Karpas-422 (cell line): Measurements from ENCODE around the gene KRT38. TPM values are rescaled to one million over a fixed set of nuclear protein-coding genes. Genes with fewer than 3 reads are reported as not detected.

Experiments
- DNase-seq: peaks from one replicate; pipeline ENCODE4 v3.0.0-alpha.2; 2015
- H2AFZ ChIP-seq: fragments of 200-600 bp; sonication (generic); 2 replicates; pipeline ENCODE4 v1.6.1; 2014; ENCODE audit warnings: antibody characterized with exemption, low read length, mixed read lengths
- H3K27ac ChIP-seq: fragments of 200-600 bp; sonication (generic); 2 replicates; pipeline ENCODE4 v1.5.1; 2014; ENCODE audit warnings: mild to moderate bottlenecking, low read length, moderate library complexity
- H3K27me3 ChIP-seq: fragments of 200-600 bp; sonication (generic); 2 replicates; pipeline ENCODE4 v1.6.1; 2014; ENCODE audit warnings: low read length, mixed read lengths
- H3K36me3 ChIP-seq: fragments of 200-600 bp; sonication (generic); 2 replicates; pipeline ENCODE4 v1.6.1; 2014; ENCODE audit warnings: low read length, mixed read lengths; ENCODE audit not compliant: insufficient read depth
- H3K4me1 ChIP-seq: fragments of 200-600 bp; sonication (generic); 2 replicates; pipeline ENCODE4 v1.6.1; 2014; ENCODE audit warnings: mild to moderate bottlenecking, low read length, mixed read lengths
- H3K4me2 ChIP-seq: fragments of 200-600 bp; sonication (generic); 2 replicates; pipeline ENCODE4 v1.6.1; 2014; ENCODE audit warnings: low read length, low read depth, mild to moderate bottlenecking; ENCODE audit not compliant: poor library complexity, severe bottlenecking
- H3K4me3 ChIP-seq: fragments of 200-600 bp; sonication (generic); 2 replicates; pipeline ENCODE4 v1.5.1; 2014; ENCODE audit warnings: mild to moderate bottlenecking, antibody characterized with exemption, low read length, mixed read lengths
- H3K79me2 ChIP-seq: fragments of 200-600 bp; sonication (generic); 2 replicates; pipeline ENCODE4 v1.6.1; 2014; ENCODE audit warnings: mild to moderate bottlenecking, low read length, mixed read lengths
- H3K9ac ChIP-seq: fragments of 200-600 bp; sonication (generic); 2 replicates; pipeline ENCODE4 v1.6.0; 2014; ENCODE audit warnings: low read length
- H3K9me2 ChIP-seq: fragments of 200-600 bp; sonication (generic), shearing (Covaris generic); replicated peaks from 2 replicates; pipeline ENCODE4 v1.6.0; 2014; ENCODE audit warnings: mild to moderate bottlenecking, low read length, moderate library complexity; ENCODE audit not compliant: insufficient read depth
- H3K9me3 ChIP-seq: fragments of 300-700, 200-600 bp; sonication (generic); 2 replicates; pipeline ENCODE4 v1.6.1; 2014; ENCODE audit warnings: low read length, mixed read lengths
- H4K20me1 ChIP-seq: fragments of 200-600 bp; sonication (generic); 2 replicates; pipeline ENCODE4 v1.6.1; 2014; ENCODE audit warnings: mild to moderate bottlenecking, antibody characterized with exemption, low read length, low read depth; ENCODE audit not compliant: insufficient read depth
- total RNA-seq: library from RNA; depleted of rRNA; stranded (reverse); fragments of >200 nt; shearing (Covaris generic); gene quantifications from 2 replicates; pipeline ENCODE4 v1.2.3, GENCODE V29; 2014; ENCODE audit warnings: low replicate concordance

The KRT38 gene
- total RNA-seq, 1 experiment from 2014 or later, result not detected

GRCh38 chr17:41481036-41481435 is 40.3 kb upstream of the KRT38 start, which contains the start of gene KRT35:
Gene KRT35, minus strand, starts transcription at chr17:41481151. Its CDS starts 54 bp downstream, at chr17:41481097.
- Histone ChIP-seq H4K20me1 (no peaks in the 10 kb centered on the region), H3K9me3 (no peaks in the 10 kb centered on the region), H3K9ac (no peak within 1 kb of the TSS), H3K4me3 (no peak within 1 kb of the TSS), H2AFZ (no peak within 1 kb of the TSS), H3K4me2 (no peak within 1 kb of the TSS), H3K27me3 (no peaks in the 10 kb centered on the region), H3K9me2 (no peaks in the 10 kb centered on the region), H3K27ac (no peak within 1 kb of the TSS), H3K36me3 (no peaks in the 10 kb centered on the region), H3K4me1 (no peaks in the 10 kb centered on the region), H3K79me2 (no peaks in the 10 kb centered on the region)
- no peak for DNase-seq

DNA sequence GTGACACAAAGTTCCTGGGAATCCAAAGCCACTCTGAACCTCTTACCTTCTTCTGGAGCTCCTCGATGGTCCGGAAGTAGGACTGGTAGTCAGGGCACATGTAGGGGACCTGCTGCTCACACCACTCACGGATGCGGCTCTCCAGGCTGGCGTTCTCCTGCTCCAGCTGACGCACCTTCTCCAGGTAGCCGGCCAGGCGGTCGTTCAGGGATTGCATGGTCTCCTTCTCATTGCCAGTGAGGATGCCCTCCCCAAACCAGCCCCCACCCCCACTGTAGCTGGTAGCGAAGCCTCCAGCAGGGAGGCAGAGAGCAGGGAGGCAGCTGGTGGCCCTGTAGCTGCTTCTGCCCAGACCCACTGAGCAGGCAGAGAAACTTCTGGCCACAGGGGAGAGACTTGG is 39.8 kb upstream of the KRT38 start:
- Histone ChIP-seq H3K27ac (no peak overlapping the region), H3K27me3 (no peaks in the 10 kb centered on the region; the same call in 1 of the 2 replicates), H3K79me2 (no peaks in the 10 kb centered on the region), H3K4me3 (no peak overlapping the region), H2AFZ (no peak overlapping the region), H3K9me3 (no peaks in the 10 kb centered on the region), H3K9ac (no peak overlapping the region), H4K20me1 (no peaks in the 10 kb centered on the region), H3K36me3 (no peaks in the 10 kb centered on the region), H3K4me1 (no peaks in the 10 kb centered on the region), H3K9me2 (no peaks in the 10 kb centered on the region), H3K4me2 (no peak overlapping the region)
- DNase-seq, result no peak

GRCh38 chr17:41480136-41480535 is 39.4 kb upstream of the KRT38 start:
- H3K4me1 ChIP-seq, result no peaks in the 10 kb centered on the region
- no peak overlapping the region for H3K27ac ChIP-seq
- DNase-seq, result no peak
- H3K4me3 ChIP-seq, result no peak overlapping the region
- H3K36me3 ChIP-seq, result no peaks in the 10 kb centered on the region
- H3K79me2 ChIP-seq, result no peaks in the 10 kb centered on the region
- no peaks in the 10 kb centered on the region for H4K20me1 ChIP-seq
- no peak overlapping the region for H3K9ac ChIP-seq
- no peaks in the 10 kb centered on the region for H3K9me2 ChIP-seq
- H2AFZ ChIP-seq, result no peak overlapping the region
- no peaks in the 10 kb centered on the region; the same call in 1 of the 2 replicates for H3K27me3 ChIP-seq
- H3K9me3 ChIP-seq, result no peaks in the 10 kb centered on the region
- H3K4me2 ChIP-seq, result no peak overlapping the region

- Histone ChIP-seq H2AFZ (no peak overlapping the region), H3K27me3 (no peaks in the 10 kb centered on the region; the same call in 1 of the 2 replicates), H3K36me3 (no peaks in the 10 kb centered on the region), H3K4me1 (no peaks in the 10 kb centered on the region), H3K79me2 (no peaks in the 10 kb centered on the region), H3K27ac (no peak overlapping the region), H3K9me3 (no peaks in the 10 kb centered on the region), H3K4me2 (no peak overlapping the region), H4K20me1 (no peaks in the 10 kb centered on the region), H3K4me3 (no peak overlapping the region), H3K9me2 (no peaks in the 10 kb centered on the region), H3K9ac (no peak overlapping the region)
- no peak for DNase-seq
These were observed 37.5 kb upstream of the KRT38 start for GRCh38 chr17:41478237-41478636.

DNA sequence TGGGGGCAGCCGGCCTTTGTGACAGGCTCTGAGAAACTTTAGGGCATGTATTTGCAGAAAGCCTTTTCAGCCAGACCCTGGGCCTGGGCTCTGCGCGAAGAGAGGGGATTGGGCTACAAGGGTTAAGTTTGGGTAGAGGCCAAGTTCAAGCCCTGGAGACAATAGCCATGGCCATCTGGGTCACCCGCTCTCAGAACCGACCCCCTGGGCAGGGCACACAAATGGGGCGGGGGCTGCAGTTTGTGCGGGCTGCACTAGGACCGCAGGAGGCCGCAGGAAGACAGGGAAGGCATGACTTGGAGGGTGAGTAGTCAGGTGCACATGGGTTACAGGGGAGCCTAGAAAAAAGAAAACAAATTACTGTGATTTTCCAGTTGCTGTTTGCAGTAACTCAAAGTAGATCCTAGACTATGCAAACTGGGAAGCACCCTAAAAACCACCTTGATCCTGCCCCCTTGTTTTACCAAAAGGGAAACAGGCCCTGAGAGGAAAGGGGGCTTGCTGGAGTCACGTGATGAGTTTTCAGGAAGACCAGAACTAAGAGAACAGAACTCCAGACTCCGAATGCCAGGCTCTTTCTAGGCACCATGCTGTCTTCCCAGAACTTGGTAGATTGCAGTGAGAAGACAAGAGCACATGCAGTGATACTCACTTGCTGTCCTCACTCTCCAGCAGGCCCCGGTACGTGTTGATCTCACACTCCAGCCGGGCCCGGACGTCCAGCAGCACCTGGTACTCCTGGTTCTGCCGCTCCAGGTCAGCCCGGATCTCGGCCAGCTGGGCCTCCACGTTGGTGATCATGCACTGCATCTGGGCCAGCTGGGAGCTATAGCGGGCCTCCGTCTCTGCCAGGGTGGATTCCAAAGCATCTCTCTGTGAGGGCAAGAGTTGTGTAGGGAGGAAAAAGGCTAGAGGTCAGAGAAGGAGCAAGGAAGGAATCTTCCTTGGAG is 36.4 kb upstream of the KRT38 start:
- Histone ChIP-seq H3K36me3 (no peaks in the 10 kb centered on the region), H3K4me3 (no peak overlapping the region), H3K9ac (no peak overlapping the region)

GRCh38 chr17:41475421-41475820 is 34.6 kb upstream of the KRT38 start:
- H3K9me2 ChIP-seq, result no peaks in the 10 kb centered on the region

More for the DNA sequence above, 36.4 kb upstream of the KRT38 start:
- DNase-seq, result no peak
- H3K79me2 ChIP-seq, result no peaks in the 10 kb centered on the region
- H3K4me2 ChIP-seq, result no peak overlapping the region
- H3K27ac ChIP-seq, result no peak overlapping the region
- no peak overlapping the region for H2AFZ ChIP-seq
- no peaks in the 10 kb centered on the region for H3K9me2 ChIP-seq
- H3K9me3 ChIP-seq, result no peaks in the 10 kb centered on the region
- no peaks in the 10 kb centered on the region; the same call in 1 of the 2 replicates for H3K27me3 ChIP-seq
- H4K20me1 ChIP-seq, result no peaks in the 10 kb centered on the region
- no peaks in the 10 kb centered on the region for H3K4me1 ChIP-seq

DNA sequence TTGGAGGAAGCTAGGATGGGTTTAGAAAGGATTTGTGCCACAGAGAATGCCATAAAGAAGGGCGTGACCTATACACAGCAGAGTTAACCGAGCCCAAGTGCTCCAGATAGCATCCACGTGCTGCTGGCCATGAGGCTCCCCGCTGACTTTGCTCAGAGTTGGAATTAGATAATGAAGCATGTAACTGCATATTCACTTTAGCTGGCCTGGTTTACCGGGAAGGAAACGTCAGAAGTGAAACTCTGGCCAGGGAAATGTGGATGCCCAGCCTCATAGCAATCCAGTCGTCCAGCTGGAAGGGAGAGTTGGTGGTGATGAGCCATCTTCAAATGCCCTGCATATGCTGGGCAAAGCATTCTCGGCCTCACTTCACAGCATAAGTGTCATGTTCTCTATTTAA is 34.1 kb upstream of the KRT38 start:
- Histone ChIP-seq H3K9me2 (no peaks in the 10 kb centered on the region), H3K27me3 (no peaks in the 10 kb centered on the region; the same call in 1 of the 2 replicates), H3K9me3 (no peaks in the 10 kb centered on the region), H4K20me1 (no peaks in the 10 kb centered on the region), H3K4me2 (no peak overlapping the region), H3K36me3 (no peaks in the 10 kb centered on the region), H2AFZ (no peak overlapping the region), H3K27ac (no peak overlapping the region), H3K9ac (no peak overlapping the region), H3K79me2 (no peaks in the 10 kb centered on the region), H3K4me3 (no peak overlapping the region), H3K4me1 (no peaks in the 10 kb centered on the region)
- DNase-seq, result no peak

More at GRCh38 chr17:41475421-41475820, 34.6 kb upstream of the KRT38 start:
- Histone ChIP-seq H3K79me2 (no peaks in the 10 kb centered on the region), H3K4me1 (no peaks in the 10 kb centered on the region), H3K9me3 (no peaks in the 10 kb centered on the region), H2AFZ (no peak overlapping the region), H3K36me3 (no peaks in the 10 kb centered on the region), H3K27me3 (no peaks in the 10 kb centered on the region; the same call in 1 of the 2 replicates), H3K4me3 (no peak overlapping the region), H4K20me1 (no peaks in the 10 kb centered on the region), H3K4me2 (no peak overlapping the region), H3K27ac (no peak overlapping the region), H3K9ac (no peak overlapping the region)
- no peak for DNase-seq

- Histone ChIP-seq H3K9me2 (no peaks in the 10 kb centered on the region), H3K79me2 (no peaks in the 10 kb centered on the region), H3K27ac (no peak overlapping the region), H4K20me1 (no peaks in the 10 kb centered on the region), H3K4me1 (no peaks in the 10 kb centered on the region), H3K27me3 (no peaks in the 10 kb centered on the region), H3K9ac (no peak overlapping the region), H3K36me3 (no peaks in the 10 kb centered on the region), H3K4me3 (no peak overlapping the region), H3K4me2 (no peak overlapping the region), H3K9me3 (no peaks in the 10 kb centered on the region), H2AFZ (no peak overlapping the region)
- no peak for DNase-seq
These were observed 27.6 kb upstream of the KRT38 start for GRCh38 chr17:41468346-41468745.
